ENCODE data around the gene CDK19.

The CDK19 gene

GRCh38 chr6:110561008-110561396 lies 254.3 kb downstream of the CDK19 start:
- H3K9ac ChIP-seq (ENCODE audit: low read depth in 1 of 2, low read length in 2 of 2), result no peak overlapping the region
- peaks cover 6 to 8% of the 10 kb centered on the region in 2 donors for H3K4me1 ChIP-seq (ENCODE audit: control insufficient read depth in 1 of 2, insufficient read depth in 2 of 2, low read length in 2 of 2)
- H3K9me3 ChIP-seq (ENCODE audit: control insufficient read depth in 1 of 2, low read length in 2 of 2), result peaks cover 0 to 2% of the 10 kb centered on the region in 2 donors
- no peaks in the 10 kb centered on the region for H3K36me3 ChIP-seq (ENCODE audit: control insufficient read depth in 1 of 2, insufficient read depth in 2 of 2, low read length in 2 of 2)
- no peaks in the 10 kb centered on the region for H3K27me3 ChIP-seq (ENCODE audit: control insufficient read depth in 1 of 2, insufficient read depth in 2 of 2, low read length in 2 of 2)
- H3K4me3 ChIP-seq (ENCODE audit: low read depth in 1 of 2, low read length in 2 of 2), result no peak overlapping the region
- H3K27ac ChIP-seq (ENCODE audit: low read depth, low read length), result no peak overlapping the region

GRCh38 chr6:110560239-110561007 lies 254.8 kb downstream of the CDK19 start:
- no peak overlapping the region for H3K27ac ChIP-seq (ENCODE audit: low read depth, low read length)
- H3K4me1 ChIP-seq (ENCODE audit: control insufficient read depth in 1 of 2, insufficient read depth in 2 of 2, low read length in 2 of 2), result peaks cover 6% of the 10 kb centered on the region in 2 donors

More at GRCh38 chr6:110560239-110561007, 254.8 kb downstream of the CDK19 start:
- peaks cover 0 to 2% of the 10 kb centered on the region in 2 donors for H3K9me3 ChIP-seq (ENCODE audit: control insufficient read depth in 1 of 2, low read length in 2 of 2)
- H3K4me3 ChIP-seq (ENCODE audit: low read depth in 1 of 2, low read length in 2 of 2), result no peak overlapping the region
- H3K27me3 ChIP-seq (ENCODE audit: control insufficient read depth in 1 of 2, insufficient read depth in 2 of 2, low read length in 2 of 2), result no peaks in the 10 kb centered on the region
- H3K36me3 ChIP-seq (ENCODE audit: control insufficient read depth in 1 of 2, insufficient read depth in 2 of 2, low read length in 2 of 2), result no peaks in the 10 kb centered on the region
- no peak overlapping the region for H3K9ac ChIP-seq (ENCODE audit: low read depth in 1 of 2, low read length in 2 of 2)
